Activated CD8-positive, alpha-beta memory T cell treated with anti-CD3 and anti-CD28 coated beads for 24 hours (primary cell): ENCODE data around the gene PTPN4.

ENCODE experiments used
- DNase-seq: peaks from one replicate; pipeline ENCODE4 v3.0.0-alpha.2; 2020

PTPN4 gene

GRCh38 chr2:119809339-119810048, 49.8 kb downstream of the PTPN4 start:
- no peak for DNase-seq

- no peak for DNase-seq
These were observed 50.4 kb downstream of the PTPN4 start for GRCh38 chr2:119810049-119810630.

- no peak for DNase-seq
These were observed 54.5 kb downstream of the PTPN4 start for GRCh38 chr2:119814216-119814615.

GRCh38 chr2:119818792-119819191, 59.1 kb downstream of the PTPN4 start:
- DNase-seq, result no peak

GRCh38 chr2:119819846-119820245, 60.1 kb downstream of the PTPN4 start:
- DNase-seq, result no peak

- DNase-seq, result no peak
These were observed 60.6 kb downstream of the PTPN4 start for GRCh38 chr2:119820275-119820674.

GRCh38 chr2:119821266-119821665, 61.5 kb downstream of the PTPN4 start:
- DNase-seq, result no peak

- DNase-seq, result no peak
These were observed 64.1 kb downstream of the PTPN4 start for GRCh38 chr2:119823734-119824334.

GRCh38 chr2:119826370-119826961, 66.7 kb downstream of the PTPN4 start:
- no peak for DNase-seq

- DNase-seq, result no peak
These were observed 68.3 kb downstream of the PTPN4 start for GRCh38 chr2:119827866-119828507.

- DNase-seq, result no peak
These were observed 76.9 kb downstream of the PTPN4 start for GRCh38 chr2:119836455-119837142.

- DNase-seq, result no peak
These were observed 77.6 kb downstream of the PTPN4 start for GRCh38 chr2:119837350-119837749.

GRCh38 chr2:119837759-119838158, 78.0 kb downstream of the PTPN4 start:
- no peak for DNase-seq

GRCh38 chr2:119838179-119838578, 78.5 kb downstream of the PTPN4 start:
- no peak for DNase-seq

- no peak for DNase-seq
These were observed 81.8 kb downstream of the PTPN4 start for GRCh38 chr2:119841550-119841949.

GRCh38 chr2:119846021-119846420, 86.3 kb downstream of the PTPN4 start:
- DNase-seq, result no peak

GRCh38 chr2:119849838-119850565, 90.3 kb downstream of the PTPN4 start:
- DNase-seq, result no peak

- DNase-seq, result no peak
These were observed 92.5 kb downstream of the PTPN4 start for GRCh38 chr2:119852214-119852613.

- DNase-seq, result no peak
These were observed 94.2 kb downstream of the PTPN4 start for GRCh38 chr2:119853777-119854399.

- no peak for DNase-seq
These were observed 96.8 kb downstream of the PTPN4 start for GRCh38 chr2:119856469-119856901.

- no peak for DNase-seq
These were observed 98.0 kb downstream of the PTPN4 start for GRCh38 chr2:119857742-119858141.

- DNase-seq, result no peak
These were observed 99.8 kb downstream of the PTPN4 start for GRCh38 chr2:119859528-119859927.
